ENCODE results near the gene CNTNAP2.

CNTNAP2 gene

GRCh38 chr7:147708871-147709270, 1592.3 kb downstream of the CNTNAP2 start:
- no peak overlapping the region for H3K4me2 ChIP-seq (ENCODE audit: low read length)
- H3K36me3 ChIP-seq (ENCODE audit: control insufficient read depth in 1 of 2, insufficient read depth in 2 of 2, low read length in 2 of 2), result no peaks in the 10 kb centered on the region
- H3K18ac ChIP-seq (ENCODE audit: low read length), result no peak overlapping the region
- DNase-seq, result no peak
- H3K27ac ChIP-seq (ENCODE audit: low read depth, low read length), result no peak overlapping the region
- no peak overlapping the region for H2BK120ac ChIP-seq (ENCODE audit: insufficient read depth, low read length, poor library complexity)
- H2AK5ac ChIP-seq (ENCODE audit: low read length), result no peak overlapping the region
- H3K4me1 ChIP-seq (ENCODE audit: control insufficient read depth in 1 of 2, insufficient read depth in 2 of 2, low read length in 2 of 2), result no peaks in the 10 kb centered on the region
- H2BK12ac ChIP-seq (ENCODE audit: low read length), result no peak overlapping the region
- no peaks in the 10 kb centered on the region for H3K27me3 ChIP-seq (ENCODE audit: insufficient read depth, low read length)
- no peak overlapping the region for H4K12ac ChIP-seq (ENCODE audit: low read depth, low read length)
- H2AFZ ChIP-seq (ENCODE audit: insufficient read depth, low read length, poor library complexity), result no peak overlapping the region
- H3K4ac ChIP-seq (ENCODE audit: low read depth, low read length), result no peak overlapping the region
- H4K91ac ChIP-seq (ENCODE audit: low read depth, low read length), result no peak overlapping the region
- H3K79me2 ChIP-seq (ENCODE audit: control insufficient read depth, insufficient read depth, low read length, poor library complexity), result no peaks in the 10 kb centered on the region
- H3K79me1 ChIP-seq (ENCODE audit: low read length), result no peaks in the 10 kb centered on the region
- no peak overlapping the region for H2BK5ac ChIP-seq (ENCODE audit: low read depth, low read length, poor library complexity)
- H3K9me3 ChIP-seq (ENCODE audit: insufficient read depth, low read depth, low read length), result peaks cover 5% of the 10 kb centered on the region
- H3K9ac ChIP-seq (ENCODE audit: low read length), result no peak overlapping the region
- no peak overlapping the region for H4K8ac ChIP-seq (ENCODE audit: low read depth, low read length)
- no peak overlapping the region for H3K4me3 ChIP-seq (ENCODE audit: low read depth, low read length)
- no CpG with 5 or more reads among the region's 6 CpGs for WGBS (ENCODE audit: extremely low coverage, insufficient coverage, insufficient read length)
- H3K23ac ChIP-seq (ENCODE audit: low read length), result no peak overlapping the region
- H3K14ac ChIP-seq (ENCODE audit: low read length), result no peak overlapping the region

- Histone ChIP-seq H3K9me3 (ENCODE audit: insufficient read depth, low read depth, low read length) (peaks cover 5% of the 10 kb centered on the region), H3K4ac (ENCODE audit: low read depth, low read length) (no peak overlapping the region), H3K27me3 (ENCODE audit: insufficient read depth, low read length) (no peaks in the 10 kb centered on the region), H3K4me1 (ENCODE audit: control insufficient read depth in 1 of 2, insufficient read depth in 2 of 2, low read length in 2 of 2) (no peaks in the 10 kb centered on the region), H4K91ac (ENCODE audit: low read depth, low read length) (no peak overlapping the region), H3K9ac (ENCODE audit: low read length) (no peak overlapping the region), H3K27ac (ENCODE audit: low read depth, low read length) (no peak overlapping the region), H4K12ac (ENCODE audit: low read depth, low read length) (no peak overlapping the region), H3K4me2 (ENCODE audit: low read length) (no peak overlapping the region), H3K14ac (ENCODE audit: low read length) (no peak overlapping the region), H3K18ac (ENCODE audit: low read length) (no peak overlapping the region), H3K79me2 (ENCODE audit: control insufficient read depth, insufficient read depth, low read length, poor library complexity) (no peaks in the 10 kb centered on the region), H2AK5ac (ENCODE audit: low read length) (no peak overlapping the region), H3K4me3 (ENCODE audit: low read depth, low read length) (no peak overlapping the region), H2BK5ac (ENCODE audit: low read depth, low read length, poor library complexity) (no peak overlapping the region), H3K23ac (ENCODE audit: low read length) (no peak overlapping the region), H4K8ac (ENCODE audit: low read depth, low read length) (no peak overlapping the region), H2BK12ac (ENCODE audit: low read length) (no peak overlapping the region), H2BK120ac (ENCODE audit: insufficient read depth, low read length, poor library complexity) (no peak overlapping the region), H3K36me3 (ENCODE audit: control insufficient read depth in 1 of 2, insufficient read depth in 2 of 2, low read length in 2 of 2) (no peaks in the 10 kb centered on the region), H2AFZ (ENCODE audit: insufficient read depth, low read length, poor library complexity) (no peak overlapping the region), H3K79me1 (ENCODE audit: low read length) (no peaks in the 10 kb centered on the region)
- DNase-seq, result no peak
- WGBS (ENCODE audit: extremely low coverage, insufficient coverage, insufficient read length), result no CpG with 5 or more reads among the region's 2 CpGs
Observed at GRCh38 chr7:147711447-147711846, 1594.8 kb downstream of the CNTNAP2 start.

GRCh38 chr7:147721962-147722830, 1605.6 kb downstream of the CNTNAP2 start:
- no peak overlapping the region for H3K14ac ChIP-seq (ENCODE audit: low read length)
- no peak overlapping the region for H3K18ac ChIP-seq (ENCODE audit: low read length)
- H2BK12ac ChIP-seq (ENCODE audit: low read length), result no peak overlapping the region
- H2BK120ac ChIP-seq (ENCODE audit: insufficient read depth, low read length, poor library complexity), result no peak overlapping the region
- no peak overlapping the region for H4K12ac ChIP-seq (ENCODE audit: low read depth, low read length)
- DNase-seq, result no peak
- no peak overlapping the region for H3K4me3 ChIP-seq (ENCODE audit: low read depth, low read length)
- H3K9ac ChIP-seq (ENCODE audit: low read length), result no peak overlapping the region
- no peak overlapping the region for H3K4ac ChIP-seq (ENCODE audit: low read depth, low read length)
- no peak overlapping the region for H2AK5ac ChIP-seq (ENCODE audit: low read length)
- no peaks in the 10 kb centered on the region for H3K27me3 ChIP-seq (ENCODE audit: insufficient read depth, low read length)
- no peak overlapping the region for H2BK5ac ChIP-seq (ENCODE audit: low read depth, low read length, poor library complexity)
- H3K79me1 ChIP-seq (ENCODE audit: low read length), result no peaks in the 10 kb centered on the region
- H3K79me2 ChIP-seq (ENCODE audit: control insufficient read depth, insufficient read depth, low read length, poor library complexity), result no peaks in the 10 kb centered on the region
- H3K27ac ChIP-seq (ENCODE audit: low read depth, low read length), result no peak overlapping the region
- no peaks in the 10 kb centered on the region for H3K9me3 ChIP-seq (ENCODE audit: insufficient read depth, low read depth, low read length)
- H3K4me1 ChIP-seq (ENCODE audit: control insufficient read depth in 1 of 2, insufficient read depth in 2 of 2, low read length in 2 of 2), result no peaks in the 10 kb centered on the region
- H4K91ac ChIP-seq (ENCODE audit: low read depth, low read length), result no peak overlapping the region
- H3K23ac ChIP-seq (ENCODE audit: low read length), result no peak overlapping the region
- no peak overlapping the region for H4K8ac ChIP-seq (ENCODE audit: low read depth, low read length)
- H2AFZ ChIP-seq (ENCODE audit: insufficient read depth, low read length, poor library complexity), result no peak overlapping the region
- H3K4me2 ChIP-seq (ENCODE audit: low read length), result no peak overlapping the region
- H3K36me3 ChIP-seq (ENCODE audit: control insufficient read depth in 1 of 2, insufficient read depth in 2 of 2, low read length in 2 of 2), result no peaks in the 10 kb centered on the region
- WGBS (ENCODE audit: extremely low coverage, insufficient coverage, insufficient read length), result no CpG with 5 or more reads among the region's 6 CpGs

- H3K9ac ChIP-seq (ENCODE audit: low read length), result no peak overlapping the region
- no peak overlapping the region for H3K27ac ChIP-seq (ENCODE audit: low read depth, low read length)
- no peaks in the 10 kb centered on the region for H3K79me2 ChIP-seq (ENCODE audit: control insufficient read depth, insufficient read depth, low read length, poor library complexity)
- WGBS (ENCODE audit: extremely low coverage, insufficient coverage, insufficient read length), result no CpG with 5 or more reads among the region's 4 CpGs
- H2AK5ac ChIP-seq (ENCODE audit: low read length), result no peak overlapping the region
- no peak overlapping the region for H4K8ac ChIP-seq (ENCODE audit: low read depth, low read length)
- H3K4me3 ChIP-seq (ENCODE audit: low read depth, low read length), result no peak overlapping the region
- H3K14ac ChIP-seq (ENCODE audit: low read length), result no peak overlapping the region
- no peak overlapping the region for H2BK12ac ChIP-seq (ENCODE audit: low read length)
- H3K79me1 ChIP-seq (ENCODE audit: low read length), result no peaks in the 10 kb centered on the region
- no peak overlapping the region for H2BK5ac ChIP-seq (ENCODE audit: low read depth, low read length, poor library complexity)
- no peak overlapping the region for H4K12ac ChIP-seq (ENCODE audit: low read depth, low read length)
- H3K9me3 ChIP-seq (ENCODE audit: insufficient read depth, low read depth, low read length), result no peaks in the 10 kb centered on the region
- no peak overlapping the region for H3K18ac ChIP-seq (ENCODE audit: low read length)
- no peak overlapping the region for H2BK120ac ChIP-seq (ENCODE audit: insufficient read depth, low read length, poor library complexity)
- no peak for DNase-seq
- no peaks in the 10 kb centered on the region for H3K4me1 ChIP-seq (ENCODE audit: control insufficient read depth in 1 of 2, insufficient read depth in 2 of 2, low read length in 2 of 2)
- H3K4ac ChIP-seq (ENCODE audit: low read depth, low read length), result no peak overlapping the region
- H3K23ac ChIP-seq (ENCODE audit: low read length), result no peak overlapping the region
- no peaks in the 10 kb centered on the region for H3K27me3 ChIP-seq (ENCODE audit: insufficient read depth, low read length)
- H3K36me3 ChIP-seq (ENCODE audit: control insufficient read depth in 1 of 2, insufficient read depth in 2 of 2, low read length in 2 of 2), result no peaks in the 10 kb centered on the region
- H2AFZ ChIP-seq (ENCODE audit: insufficient read depth, low read length, poor library complexity), result no peak overlapping the region
- no peak overlapping the region for H3K4me2 ChIP-seq (ENCODE audit: low read length)
- H4K91ac ChIP-seq (ENCODE audit: low read depth, low read length), result no peak overlapping the region
Observed at GRCh38 chr7:147723536-147723935, 1606.9 kb downstream of the CNTNAP2 start.
